HEK293T (cell line): ENCODE measurements around the gene STRADA.

Experiments used
- CTCF ChIA-PET: fragments of 350-600 bp; formaldehyde crosslinking; extraction: SDS; loops from one replicate; lab custom pipeline; 2021; ENCODE audit warnings: antibody characterized with exemption, inconsistent platforms; lab: Yijun Ruan, JAX
- POLR2A ChIA-PET: fragments of 350-600 bp; formaldehyde crosslinking; extraction: SDS; loops from one replicate; lab custom pipeline; 2020; ENCODE audit warnings: antibody characterized with exemption, inconsistent platforms; lab: Yijun Ruan, JAX
- DNase-seq: peaks from one replicate; pipeline ENCODE4 v3.0.0; 2012; ENCODE audit warnings: mixed read lengths; ENCODE audit errors: extremely low spot score
- ARNT ChIP-seq: fragments of 450-650 bp; IDR thresholded peaks from 2 replicates; pipeline ENCODE4 v1.6.1; 2017; ENCODE audit warnings: mild to moderate bottlenecking
- BHLHE40 ChIP-seq: fragments of 450-650 bp; IDR thresholded peaks from 2 replicates; pipeline ENCODE4 v1.6.1; 2016; ENCODE audit warnings: mild to moderate bottlenecking, moderate library complexity, borderline replicate concordance
- CTBP1 ChIP-seq: fragments of 450-650 bp; IDR thresholded peaks from 2 replicates; pipeline ENCODE4 v1.6.1; 2016; ENCODE audit warnings: borderline replicate concordance
- ELF4 ChIP-seq: fragments of 450-650 bp; IDR thresholded peaks from 2 replicates; pipeline ENCODE4 v1.6.1; 2017; ENCODE audit warnings: antibody characterized with exemption
- FOXA1 ChIP-seq: fragments of 450-650 bp; IDR thresholded peaks from 2 replicates; pipeline ENCODE4 v1.6.1; 2016; ENCODE audit warnings: mild to moderate bottlenecking
- FOXM1 ChIP-seq: fragments of 450-650 bp; IDR thresholded peaks from 2 replicates; pipeline ENCODE4 v1.6.1; 2017; ENCODE audit warnings: mild to moderate bottlenecking, borderline replicate concordance
- HDGF ChIP-seq: fragments of 450-650 bp; IDR thresholded peaks from 2 replicates; pipeline ENCODE4 v1.6.1; 2017; ENCODE audit warnings: antibody characterized with exemption, borderline replicate concordance
- L3MBTL2 ChIP-seq: fragments of 450-650 bp; conservative IDR thresholded peaks from 2 replicates; pipeline ENCODE4 v1.6.1; 2016; ENCODE audit warnings: mild to moderate bottlenecking
- LEF1 ChIP-seq: fragments of 450-650 bp; IDR thresholded peaks from 2 replicates; pipeline ENCODE4 v1.6.1; 2017; ENCODE audit warnings: mild to moderate bottlenecking, borderline replicate concordance
- NFRKB ChIP-seq: fragments of 450-650 bp; IDR thresholded peaks from 2 replicates; pipeline ENCODE4 v1.6.1; 2016; ENCODE audit warnings: mild to moderate bottlenecking, moderate library complexity
- PKNOX1 ChIP-seq: fragments of 450-650 bp; IDR thresholded peaks from 2 replicates; pipeline ENCODE4 v1.6.1; 2016
- SP1 ChIP-seq: fragments of 450-650 bp; IDR thresholded peaks from 2 replicates; pipeline ENCODE4 v1.6.1; 2017
- SUZ12 ChIP-seq: fragments of 450-650 bp; IDR thresholded peaks from 2 replicates; pipeline ENCODE4 v1.6.1; 2016; ENCODE audit warnings: mild to moderate bottlenecking
- TARDBP ChIP-seq: fragments of 450-650 bp; IDR thresholded peaks from 2 replicates; pipeline ENCODE4 v1.6.1; 2016
- ZNF384 ChIP-seq: fragments of 450-650 bp; IDR thresholded peaks from 2 replicates; pipeline ENCODE4 v1.6.1; 2016

The STRADA gene

GRCh38 chr17:63658366-63658765 is 83.2 kb downstream of the STRADA start:
- ChIA-PET CTCF (no interaction called here), POLR2A (no interaction called here)
- no peak for DNase-seq
- TF ChIP-seq PKNOX1: no peak
- no peak for TF ChIP-seq NFRKB
- no peak for TF ChIP-seq ZNF384
- TF ChIP-seq ELF4: no peak
- TF ChIP-seq CTBP1: no peak
- no peak for TF ChIP-seq LEF1
- no peak for TF ChIP-seq FOXM1
- no peak for TF ChIP-seq TARDBP
- no peak for TF ChIP-seq ARNT
- TF ChIP-seq BHLHE40: no peak
- TF ChIP-seq L3MBTL2: no peak
- no peak for TF ChIP-seq SP1
- no peak for TF ChIP-seq SUZ12
- no peak for TF ChIP-seq FOXA1
- TF ChIP-seq HDGF: no peak

GRCh38 chr17:63657786-63658185 is 83.8 kb downstream of the STRADA start:
- CTCF ChIA-PET: no interaction called here

GRCh38 chr17:63653050-63653449 is 88.5 kb downstream of the STRADA start:
- CTCF ChIA-PET: interaction anchor here (0.5 kb wide), 1 partner anchor 95 kb away, joined by 12 read pairs; no protein-coding TSS in a partner anchor
- POLR2A ChIA-PET: no interaction called here
- no peak for TF ChIP-seq BHLHE40
- no peak for TF ChIP-seq TARDBP
- TF ChIP-seq CTBP1: no peak
- no peak for TF ChIP-seq NFRKB
- TF ChIP-seq ZNF384: no peak
- TF ChIP-seq SP1: no peak
- no peak for TF ChIP-seq LEF1
- no peak for TF ChIP-seq SUZ12
- no peak for TF ChIP-seq L3MBTL2
- DNase-seq: no peak

More at GRCh38 chr17:63657786-63658185, 83.8 kb downstream of the STRADA start:
- TF ChIP-seq FOXA1 (no peak), CTBP1 (no peak), HDGF (no peak), ZNF384 (no peak), TARDBP (no peak), FOXM1 (no peak), NFRKB (no peak), L3MBTL2 (no peak), PKNOX1 (no peak)
- POLR2A ChIA-PET: interaction anchor here (1.1 kb wide), 1 partner anchor 36 kb away, joined by 3 read pairs; the partner anchor contains the start of gene MAP3K3
- no peak for DNase-seq
